Panc1 (cell line): ENCODE data around the gene OSBPL10. TPM values are rescaled to one million over a fixed set of nuclear protein-coding genes. Genes with fewer than 3 reads are reported as not detected.

ENCODE experiments used
- ATAC-seq: fragments of 200-7000 bp; cut with Tn5 transposase; 2 replicates; pipeline ENCODE4 v1.9.1; 2020; ENCODE audit warnings: mild to moderate bottlenecking, moderate library complexity
- BruUV-seq: library from RNA; stranded (reverse); fragments of 400-500 nt; replicated peaks from 2 replicates; lab custom pipeline; 2021; lab: Mats Ljungman, UMichigan
- CTCF ChIA-PET: fragments of 300-600 bp; sonication (Branson Sonifier 250); formaldehyde crosslinking; loops from one replicate; lab custom pipeline; 2022; ENCODE audit warnings: antibody characterized with exemption; lab: Charles Lee
- POLR2A ChIA-PET: fragments of 300-600 bp; sonication (Branson Sonifier 250); formaldehyde crosslinking; loops from one replicate; lab custom pipeline; 2022; ENCODE audit warnings: antibody characterized with exemption; lab: Charles Lee
- DNase-seq: peaks from one replicate; pipeline ENCODE4 v3.0.0-alpha.2; 2010; ENCODE audit warnings: low read depth, low spot score
- H3K27ac ChIP-seq: 2 replicates; pipeline ENCODE4 v1.5.1; 2011; ENCODE audit warnings: mild to moderate bottlenecking, low read length, inconsistent platforms
- H3K27me3 ChIP-seq: fragments of 200-500 bp; sonication (Bioruptor generic); 2 replicates; pipeline ENCODE4 v1.6.0; 2014; ENCODE audit warnings: low read length, inconsistent platforms; ENCODE audit not compliant: control insufficient read depth, insufficient read depth
- H3K36me3 ChIP-seq: fragments of 200-500 bp; sonication (Bioruptor generic); 2 replicates; pipeline ENCODE4 v1.5.1; 2014; ENCODE audit warnings: inconsistent platforms, mild to moderate bottlenecking, low read length, moderate library complexity; ENCODE audit not compliant: control insufficient read depth, insufficient read depth
- H3K4me1 ChIP-seq: 2 replicates; pipeline ENCODE4 v1.5.1; 2011; ENCODE audit warnings: inconsistent platforms, mild to moderate bottlenecking, low read length, moderate library complexity; ENCODE audit not compliant: control insufficient read depth, insufficient read depth
- H3K4me3 ChIP-seq, 2 experiments: 2 replicates each; pipeline ENCODE4 v1.5.1; 2011 to 2012; ENCODE audit warnings: low read depth in 2 of 2, low read length in 2 of 2, mild to moderate bottlenecking in 2 of 2, inconsistent platforms in 1 of 2, moderate library complexity in 1 of 2
- H3K9me3 ChIP-seq: fragments of 200-500 bp; sonication (Bioruptor generic); 2 replicates; pipeline ENCODE4 v1.5.1; 2014; ENCODE audit warnings: low read depth, mild to moderate bottlenecking, inconsistent platforms, low read length, moderate library complexity; ENCODE audit not compliant: control insufficient read depth, insufficient read depth
- POLR2AphosphoS5 ChIP-seq: IDR thresholded peaks from 2 replicates; pipeline ENCODE4 v1.6.1; 2012; ENCODE audit warnings: mild to moderate bottlenecking, low read depth, low read length, moderate library complexity
- SIN3A ChIP-seq: IDR thresholded peaks from 2 replicates; pipeline ENCODE4 v1.6.1; 2012; ENCODE audit warnings: low read depth, mild to moderate bottlenecking, low read length, moderate library complexity, borderline replicate concordance; ENCODE audit not compliant: insufficient read depth
- TCF7L2 ChIP-seq: IDR thresholded peaks from 2 replicates; pipeline ENCODE4 v1.6.1; 2011; ENCODE audit warnings: mild to moderate bottlenecking, low read depth, low read length, inconsistent platforms
- in situ Hi-C: cut with HindIII; loops from 2 replicates; pipeline ENCODE4 v1.10.0; 2016; ENCODE audit warnings: low sequenced_read_pairs, low pct_unique_long_range_greater_than_20kb
- intact Hi-C: fragments of 100-400 bp; cut with micrococcal nuclease; formaldehyde crosslinking; loops from one replicate; pipeline ENCODE4 v1.10.0; 2022; ENCODE audit not compliant: unreplicated experiment
- total RNA-seq: library from RNA; stranded (reverse); gene quantifications from one replicate; pipeline ENCODE4 v1.2.1, GENCODE V29; 2021; ENCODE audit not compliant: unreplicated experiment
- TF ChIP-seq, protein P1 (sequence below), 2 experiments: IDR thresholded peaks; 2 replicates each; pipeline ENCODE4 v1.6.1; 2011 to 2012; ENCODE audit warnings: low read depth in 2 of 2, control low read depth in 1 of 2, low read length in 1 of 2, mild to moderate bottlenecking in 1 of 2, moderate library complexity in 1 of 2; ENCODE audit not compliant: insufficient read depth in 1 of 2
- TF ChIP-seq, protein P2 (sequence below): fragments of 450-650 bp; IDR thresholded peaks from 2 replicates; pipeline ENCODE4 v1.5.1; 2017; ENCODE audit warnings: mild to moderate bottlenecking

OSBPL10 gene
- total RNA-seq, 1 experiment from 2014 or later = 88.1 TPM

DNA sequence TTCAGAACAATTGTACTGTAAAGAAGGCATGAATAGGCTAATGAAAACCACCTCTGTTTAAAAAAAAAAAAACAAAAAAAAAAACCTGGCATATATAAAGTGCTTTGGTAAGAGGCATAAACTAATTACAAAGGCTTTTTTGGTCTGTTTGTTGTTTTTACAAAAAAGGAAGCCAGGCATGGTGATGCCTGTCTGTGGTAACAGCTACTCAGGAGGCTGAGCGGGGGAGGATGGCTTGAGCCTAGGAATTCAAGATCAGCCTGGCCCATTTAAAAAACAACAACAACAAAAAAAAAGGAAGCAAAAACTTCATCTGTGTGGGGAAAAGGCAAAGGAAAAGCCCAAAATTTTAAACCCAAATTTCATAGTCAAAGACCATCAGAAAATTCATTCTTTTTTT lies 47.0 kb downstream of the OSBPL10 start:
- TF ChIP-seq, protein P1, sequence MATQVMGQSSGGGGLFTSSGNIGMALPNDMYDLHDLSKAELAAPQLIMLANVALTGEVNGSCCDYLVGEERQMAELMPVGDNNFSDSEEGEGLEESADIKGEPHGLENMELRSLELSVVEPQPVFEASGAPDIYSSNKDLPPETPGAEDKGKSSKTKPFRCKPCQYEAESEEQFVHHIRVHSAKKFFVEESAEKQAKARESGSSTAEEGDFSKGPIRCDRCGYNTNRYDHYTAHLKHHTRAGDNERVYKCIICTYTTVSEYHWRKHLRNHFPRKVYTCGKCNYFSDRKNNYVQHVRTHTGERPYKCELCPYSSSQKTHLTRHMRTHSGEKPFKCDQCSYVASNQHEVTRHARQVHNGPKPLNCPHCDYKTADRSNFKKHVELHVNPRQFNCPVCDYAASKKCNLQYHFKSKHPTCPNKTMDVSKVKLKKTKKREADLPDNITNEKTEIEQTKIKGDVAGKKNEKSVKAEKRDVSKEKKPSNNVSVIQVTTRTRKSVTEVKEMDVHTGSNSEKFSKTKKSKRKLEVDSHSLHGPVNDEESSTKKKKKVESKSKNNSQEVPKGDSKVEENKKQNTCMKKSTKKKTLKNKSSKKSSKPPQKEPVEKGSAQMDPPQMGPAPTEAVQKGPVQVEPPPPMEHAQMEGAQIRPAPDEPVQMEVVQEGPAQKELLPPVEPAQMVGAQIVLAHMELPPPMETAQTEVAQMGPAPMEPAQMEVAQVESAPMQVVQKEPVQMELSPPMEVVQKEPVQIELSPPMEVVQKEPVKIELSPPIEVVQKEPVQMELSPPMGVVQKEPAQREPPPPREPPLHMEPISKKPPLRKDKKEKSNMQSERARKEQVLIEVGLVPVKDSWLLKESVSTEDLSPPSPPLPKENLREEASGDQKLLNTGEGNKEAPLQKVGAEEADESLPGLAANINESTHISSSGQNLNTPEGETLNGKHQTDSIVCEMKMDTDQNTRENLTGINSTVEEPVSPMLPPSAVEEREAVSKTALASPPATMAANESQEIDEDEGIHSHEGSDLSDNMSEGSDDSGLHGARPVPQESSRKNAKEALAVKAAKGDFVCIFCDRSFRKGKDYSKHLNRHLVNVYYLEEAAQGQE (IDR thresholded peaks at IDR 0.05; ENCODE audit: insufficient read depth in 1 of 2, low read depth in 2 of 2, low read length in 1 of 2) = no peak
- no peak for TF ChIP-seq TCF7L2
- no peak for TF ChIP-seq POLR2AphosphoS5
- TF ChIP-seq, protein P2, sequence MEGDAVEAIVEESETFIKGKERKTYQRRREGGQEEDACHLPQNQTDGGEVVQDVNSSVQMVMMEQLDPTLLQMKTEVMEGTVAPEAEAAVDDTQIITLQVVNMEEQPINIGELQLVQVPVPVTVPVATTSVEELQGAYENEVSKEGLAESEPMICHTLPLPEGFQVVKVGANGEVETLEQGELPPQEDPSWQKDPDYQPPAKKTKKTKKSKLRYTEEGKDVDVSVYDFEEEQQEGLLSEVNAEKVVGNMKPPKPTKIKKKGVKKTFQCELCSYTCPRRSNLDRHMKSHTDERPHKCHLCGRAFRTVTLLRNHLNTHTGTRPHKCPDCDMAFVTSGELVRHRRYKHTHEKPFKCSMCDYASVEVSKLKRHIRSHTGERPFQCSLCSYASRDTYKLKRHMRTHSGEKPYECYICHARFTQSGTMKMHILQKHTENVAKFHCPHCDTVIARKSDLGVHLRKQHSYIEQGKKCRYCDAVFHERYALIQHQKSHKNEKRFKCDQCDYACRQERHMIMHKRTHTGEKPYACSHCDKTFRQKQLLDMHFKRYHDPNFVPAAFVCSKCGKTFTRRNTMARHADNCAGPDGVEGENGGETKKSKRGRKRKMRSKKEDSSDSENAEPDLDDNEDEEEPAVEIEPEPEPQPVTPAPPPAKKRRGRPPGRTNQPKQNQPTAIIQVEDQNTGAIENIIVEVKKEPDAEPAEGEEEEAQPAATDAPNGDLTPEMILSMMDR = no peak
- no peak for TF ChIP-seq SIN3A
- ATAC-seq = no peak
- POLR2A ChIA-PET = no interaction called here
- no peak for DNase-seq
- Histone ChIP-seq H3K36me3 (no peaks in the 10 kb centered on the region), H3K4me1 (peaks cover 24% of the 10 kb centered on the region), H3K4me3 (no peak overlapping the region), H3K9me3 (no peaks in the 10 kb centered on the region), H3K27ac (no peak overlapping the region; the same call in 1 of the 2 replicates), H3K27me3 (no peaks in the 10 kb centered on the region)
- intact Hi-C loops = no loop called here
- BruUV-seq = no TSS peak
- in situ Hi-C loops = no loop called here
- CTCF ChIA-PET = no interaction called here

DNA sequence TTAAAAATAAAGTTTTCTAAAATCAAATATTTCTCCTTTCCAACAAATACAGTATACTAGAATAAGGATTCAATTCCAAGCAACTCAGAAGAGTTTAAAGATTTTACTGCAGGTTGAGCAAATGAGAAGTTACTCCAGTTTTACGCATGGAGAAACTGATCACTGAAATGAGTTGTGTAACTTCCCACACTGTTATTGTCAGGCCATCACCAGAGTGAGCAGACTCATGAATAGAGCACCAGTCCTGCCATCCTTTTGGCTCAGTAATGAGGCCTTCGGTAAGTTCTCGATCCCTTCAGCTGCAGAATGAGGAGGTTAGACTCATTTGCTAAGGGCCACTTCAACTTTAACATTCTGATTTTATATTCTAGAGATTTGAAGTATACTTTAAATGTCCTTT lies 48.1 kb downstream of the OSBPL10 start:
- H3K9me3 ChIP-seq = no peaks in the 10 kb centered on the region
- ChIA-PET POLR2A (no interaction called here), CTCF (no interaction called here)

More for the DNA sequence above, 48.1 kb downstream of the OSBPL10 start:
- H3K4me1 ChIP-seq = peaks cover 28% of the 10 kb centered on the region
- in situ Hi-C loops = no loop called here
- no TSS peak for BruUV-seq
- ATAC-seq (no peak), DNase-seq (no peak)
- no peak overlapping the region for H3K4me3 ChIP-seq
- no peaks in the 10 kb centered on the region for H3K36me3 ChIP-seq
- TF ChIP-seq, protein P1 (IDR thresholded peaks at IDR 0.05; ENCODE audit: insufficient read depth in 1 of 2, low read depth in 2 of 2, low read length in 1 of 2) = no peak
- no peak for TF ChIP-seq POLR2AphosphoS5
- no peak for TF ChIP-seq SIN3A
- TF ChIP-seq TCF7L2 = no peak
- TF ChIP-seq, protein P2 = no peak
- H3K27me3 ChIP-seq = no peaks in the 10 kb centered on the region
- H3K27ac ChIP-seq = no peak overlapping the region
- intact Hi-C loops = no loop called here
